WTC11 (cell line): ENCODE results near the gene FYCO1. TPM values are rescaled to one million over a fixed set of nuclear protein-coding genes. Genes with fewer than 3 reads are reported as not detected.

Source experiments
- ATAC-seq: fragments of 200-7000 bp; cut with Tn5 transposase; 2 replicates; pipeline ENCODE4 v1.10.0; 2021; ENCODE audit warnings: mild to moderate bottlenecking, moderate library complexity
- CTCF ChIA-PET: fragments of 300-600 bp; sonication (Branson Sonifier 250); formaldehyde crosslinking; loops from one replicate; lab custom pipeline; 2021; ENCODE audit warnings: antibody characterized with exemption; lab: Charles Lee
- POLR2A ChIA-PET: fragments of 350-600 bp; sonication (Branson Sonifier 250); formaldehyde crosslinking; loops from one replicate; lab custom pipeline; 2021; ENCODE audit warnings: antibody characterized with exemption; lab: Charles Lee
- DNase-seq: peaks from one replicate; pipeline ENCODE4 v3.0.0; 2021; ENCODE audit warnings: low spot score
- H3K27ac Mint-ChIP-seq: 2 replicates; pipeline ENCODE4 v1.8.0; 2021; ENCODE audit warnings: mixed read lengths
- H3K27me3 Mint-ChIP-seq: 2 replicates; pipeline ENCODE4 v1.8.0; 2021; ENCODE audit warnings: low read depth, mild to moderate bottlenecking, moderate library complexity, mixed read lengths
- H3K36me3 Mint-ChIP-seq: 2 replicates; pipeline ENCODE4 v1.8.0; 2021; ENCODE audit warnings: mixed read lengths
- H3K4me1 Mint-ChIP-seq: 2 replicates; pipeline ENCODE4 v1.8.0; 2022; ENCODE audit warnings: mixed read lengths
- H3K4me3 Mint-ChIP-seq: 2 replicates; pipeline ENCODE4 v1.8.0; 2021; ENCODE audit warnings: mild to moderate bottlenecking, moderate library complexity, mixed read lengths
- H3K9me3 Mint-ChIP-seq: 2 replicates; pipeline ENCODE4 v1.8.0; 2021; ENCODE audit warnings: mixed read lengths
- CREB1 ChIP-seq: sonication (generic); formaldehyde crosslinking; IDR thresholded peaks from 2 replicates; pipeline ENCODE4 v1.8.0; 2023; ENCODE audit warnings: mild to moderate bottlenecking, missing genetic modification reagents
- EMX1 ChIP-seq: fragments of 250-450 bp; sonication (Bioruptor Pico); IDR thresholded peaks from 2 replicates; pipeline ENCODE4 v1.8.0; 2021; ENCODE audit warnings: mild to moderate bottlenecking
- ETV6 ChIP-seq: sonication (generic); formaldehyde crosslinking; IDR thresholded peaks from 2 replicates; pipeline ENCODE4 v1.8.1; 2022; ENCODE audit warnings: mild to moderate bottlenecking, missing genetic modification reagents
- GTF2I ChIP-seq: fragments of 250-450 bp; sonication (Bioruptor Pico); conservative IDR thresholded peaks from 2 replicates; pipeline ENCODE4 v1.4.0; 2021; ENCODE audit warnings: mild to moderate bottlenecking
- IRF1 ChIP-seq: sonication (generic); formaldehyde crosslinking; IDR thresholded peaks from 2 replicates; pipeline ENCODE4 v1.8.0; 2023; ENCODE audit warnings: missing genetic modification reagents
- MAX ChIP-seq: sonication (generic); formaldehyde crosslinking; IDR thresholded peaks from 2 replicates; pipeline ENCODE4 v1.8.0; 2022; ENCODE audit warnings: mild to moderate bottlenecking, missing genetic modification reagents
- MLX ChIP-seq: sonication (generic); formaldehyde crosslinking; IDR thresholded peaks from 2 replicates; pipeline ENCODE4 v1.8.1; 2023; ENCODE audit warnings: mild to moderate bottlenecking, missing genetic modification reagents, moderate library complexity
- MXD4 ChIP-seq: fragments of 250-450 bp; sonication (Bioruptor Pico); IDR thresholded peaks from 2 replicates; pipeline ENCODE4 v1.8.0; 2021; ENCODE audit warnings: mild to moderate bottlenecking, moderate library complexity, borderline replicate concordance
- OVOL2 ChIP-seq: fragments of 250-450 bp; sonication (Bioruptor Pico); IDR thresholded peaks from 2 replicates; pipeline ENCODE4 v1.9.0; 2021; ENCODE audit warnings: mild to moderate bottlenecking, borderline replicate concordance
- SMAD4 ChIP-seq: sonication (generic); formaldehyde crosslinking; IDR thresholded peaks from 2 replicates; pipeline ENCODE4 v1.8.0; 2022; ENCODE audit warnings: mild to moderate bottlenecking, missing genetic modification reagents
- STAT6 ChIP-seq: sonication (generic); formaldehyde crosslinking; conservative IDR thresholded peaks from 2 replicates; pipeline ENCODE4 v1.8.1; 2023; ENCODE audit warnings: mild to moderate bottlenecking, low read depth, missing genetic modification reagents, moderate library complexity
- TCF7 ChIP-seq: sonication (generic); formaldehyde crosslinking; IDR thresholded peaks from 2 replicates; pipeline ENCODE4 v1.8.0; 2022; ENCODE audit warnings: mild to moderate bottlenecking, low read depth, missing genetic modification reagents, moderate library complexity
- TEAD1 ChIP-seq: sonication (generic); formaldehyde crosslinking; IDR thresholded peaks from 2 replicates; pipeline ENCODE4 v1.8.0; 2022; ENCODE audit warnings: mild to moderate bottlenecking, missing genetic modification reagents
- ZBTB21 ChIP-seq: sonication (generic); formaldehyde crosslinking; IDR thresholded peaks from 2 replicates; pipeline ENCODE4 v1.8.1; 2023; ENCODE audit warnings: mild to moderate bottlenecking, missing genetic modification reagents, borderline replicate concordance
- ZNF219 ChIP-seq: sonication (generic); formaldehyde crosslinking; IDR thresholded peaks from 2 replicates; pipeline ENCODE4 v1.8.0; 2023; ENCODE audit warnings: missing genetic modification reagents, mild to moderate bottlenecking, borderline replicate concordance
- ZNF232 ChIP-seq: sonication (generic); formaldehyde crosslinking; IDR thresholded peaks from 2 replicates; pipeline ENCODE4 v1.8.0; 2022; ENCODE audit warnings: mild to moderate bottlenecking, missing genetic modification reagents
- ZNF263 ChIP-seq: sonication (generic); formaldehyde crosslinking; IDR thresholded peaks from 2 replicates; pipeline ENCODE4 v1.8.1; 2022; ENCODE audit warnings: low read depth, mild to moderate bottlenecking, moderate library complexity, missing genetic modification reagents
- ZNF416 ChIP-seq: fragments of 250-450 bp; sonication (Bioruptor Pico); IDR thresholded peaks from 2 replicates; pipeline ENCODE4 v1.9.0; 2021; ENCODE audit warnings: mild to moderate bottlenecking, inconsistent platforms
- ZNF671 ChIP-seq: fragments of 250-450 bp; sonication (Bioruptor Pico); IDR thresholded peaks from 2 replicates; pipeline ENCODE4 v1.8.0; 2021; ENCODE audit warnings: mild to moderate bottlenecking
- total RNA-seq: library from RNA; stranded (reverse); gene quantifications from 3 replicates; pipeline ENCODE4 v1.2.3, GENCODE V29; 2021

FYCO1 gene
- total RNA-seq, 1 experiment from 2014 or later = 13.9 TPM

GRCh38 chr3:45975686-45976085 lies 19.9 kb downstream of the FYCO1 start:
- CTCF ChIA-PET = no interaction called here
- peaks cover 53% of the 10 kb centered on the region for H3K36me3 Mint-ChIP-seq
- ATAC-seq = no peak

GRCh38 chr3:45974686-45975085 lies 20.9 kb downstream of the FYCO1 start:
- no peak overlapping the region for H3K4me3 Mint-ChIP-seq
- no peaks in the 10 kb centered on the region for H3K9me3 Mint-ChIP-seq
- no peaks in the 10 kb centered on the region for H3K27me3 Mint-ChIP-seq
- CTCF ChIA-PET = no interaction called here
- no peak overlapping the region for H3K27ac Mint-ChIP-seq
- peaks cover 48% of the 10 kb centered on the region for H3K36me3 Mint-ChIP-seq
- no peaks in the 10 kb centered on the region for H3K4me1 Mint-ChIP-seq
- no peak for ATAC-seq
- no peak for TF ChIP-seq GTF2I (CRISPR knock-in tag)
- TF ChIP-seq ZNF416 (CRISPR knock-in tag) = no peak
- TF ChIP-seq TEAD1 (CRISPR knock-in tag) = no peak
- no peak for TF ChIP-seq ZNF671 (CRISPR knock-in tag)
- no peak for TF ChIP-seq ETV6
- no peak for TF ChIP-seq CREB1 (CRISPR knock-in tag)
- TF ChIP-seq OVOL2 (CRISPR knock-in tag) = no peak
- no peak for TF ChIP-seq STAT6 (CRISPR knock-in tag)
- TF ChIP-seq, all 79 proteins: peak for 0
- no peak for DNase-seq
- POLR2A ChIA-PET = no interaction called here

More at GRCh38 chr3:45975686-45976085, 19.9 kb downstream of the FYCO1 start:
- Mint-ChIP-seq H3K9me3 (no peaks in the 10 kb centered on the region), H3K4me1 (no peaks in the 10 kb centered on the region), H3K27me3 (no peaks in the 10 kb centered on the region), H3K4me3 (no peak overlapping the region), H3K27ac (no peak overlapping the region)
- POLR2A ChIA-PET = no interaction called here
- TF ChIP-seq EMX1 (no peak), ZNF219 (CRISPR knock-in tag) (no peak), TCF7 (CRISPR knock-in tag) (no peak), SMAD4 (CRISPR knock-in tag) (no peak), MAX (CRISPR knock-in tag) (no peak), MXD4 (CRISPR knock-in tag) (no peak), MLX (CRISPR knock-in tag) (no peak), ZNF671 (CRISPR knock-in tag) (no peak), ZBTB21 (CRISPR knock-in tag) (no peak), ZNF263 (CRISPR knock-in tag) (no peak), ZNF232 (CRISPR knock-in tag) (no peak)
- no peak for DNase-seq

GRCh38 chr3:45972534-45973402 lies 22.9 kb downstream of the FYCO1 start:
- H3K9me3 Mint-ChIP-seq = no peaks in the 10 kb centered on the region
- H3K4me3 Mint-ChIP-seq = no peak overlapping the region
- H3K27ac Mint-ChIP-seq = no peak overlapping the region
- no peak for DNase-seq
- ChIA-PET POLR2A (no interaction called here), CTCF (interaction anchor here (1.8 kb wide), 1 partner anchor 106 kb away, joined by 5 read pairs; no protein-coding TSS in a partner anchor)
- no peaks in the 10 kb centered on the region for H3K4me1 Mint-ChIP-seq
- no peaks in the 10 kb centered on the region for H3K27me3 Mint-ChIP-seq
- no peak for TF ChIP-seq IRF1 (CRISPR knock-in tag)
- H3K36me3 Mint-ChIP-seq = peaks cover 45% of the 10 kb centered on the region
- ATAC-seq = no peak
